Measurements from ENCODE around the gene MAP4K4.
A peak's percentile ranks its signal among the peaks of the same experiment; 100 is the strongest.

Gene MAP4K4

GRCh38 chr2:101844055-101844635 is 146.6 kb downstream of the MAP4K4 start:
- DNase-seq = no peak

- no peak for DNase-seq
Observed at GRCh38 chr2:101846973-101847372, 149.5 kb downstream of the MAP4K4 start.

- DNase-seq = no peak
Observed at GRCh38 chr2:101847661-101848339, 150.3 kb downstream of the MAP4K4 start.

GRCh38 chr2:101848769-101849410 is 151.4 kb downstream of the MAP4K4 start:
- no peak for DNase-seq

- peak; percentile 19 for DNase-seq
Observed at GRCh38 chr2:101850450-101850849, 152.9 kb downstream of the MAP4K4 start.

- peak; percentile 5 for DNase-seq
Observed at GRCh38 chr2:101850991-101851390, 153.5 kb downstream of the MAP4K4 start.

GRCh38 chr2:101852824-101853223 is 155.3 kb downstream of the MAP4K4 start:
- no peak for DNase-seq

GRCh38 chr2:101854877-101855276 is 157.4 kb downstream of the MAP4K4 start:
- no peak for DNase-seq

- DNase-seq = no peak
Observed at GRCh38 chr2:101855776-101856175, 158.3 kb downstream of the MAP4K4 start.

- DNase-seq = no peak
Observed at GRCh38 chr2:101858246-101858645, 160.7 kb downstream of the MAP4K4 start.

- no peak for DNase-seq
Observed at GRCh38 chr2:101858910-101859309, 161.4 kb downstream of the MAP4K4 start.

- no peak for DNase-seq
Observed at GRCh38 chr2:101859604-101860003, 162.1 kb downstream of the MAP4K4 start.

- peak; percentile 1 for DNase-seq
Observed at GRCh38 chr2:101860157-101860556, 162.7 kb downstream of the MAP4K4 start.

- DNase-seq = no peak
Observed at GRCh38 chr2:101860782-101861181, 163.3 kb downstream of the MAP4K4 start.

- no peak for DNase-seq
Observed at GRCh38 chr2:101861382-101861781, 163.9 kb downstream of the MAP4K4 start.

- DNase-seq = no peak
Observed at GRCh38 chr2:101863534-101863933, 166.0 kb downstream of the MAP4K4 start.

- no peak for DNase-seq
Observed at GRCh38 chr2:101864426-101864825, 166.9 kb downstream of the MAP4K4 start.

GRCh38 chr2:101868525-101868924 is 171.0 kb downstream of the MAP4K4 start:
- no peak for DNase-seq

GRCh38 chr2:101869527-101869926 is 172.0 kb downstream of the MAP4K4 start:
- no peak for DNase-seq

GRCh38 chr2:101870444-101870843 is 172.9 kb downstream of the MAP4K4 start:
- DNase-seq = no peak

- no peak for DNase-seq
Observed at GRCh38 chr2:101871480-101871879, 174.0 kb downstream of the MAP4K4 start.

GRCh38 chr2:101872480-101872879 is 175.0 kb downstream of the MAP4K4 start:
- no peak for DNase-seq

- DNase-seq = peak; percentile 0
Observed at GRCh38 chr2:101873543-101873942, 176.0 kb downstream of the MAP4K4 start.

- no peak for DNase-seq
Observed at GRCh38 chr2:101874069-101874468, 176.6 kb downstream of the MAP4K4 start.
